ENCODE measurements around the gene ABCC3. TPM values are rescaled to one million over a fixed set of nuclear protein-coding genes. Genes with fewer than 3 reads are reported as not detected.

The ABCC3 gene
- total and polyA plus RNA-seq, 9 of the 15 experiments (the other 6 are each of a cell fraction or from before 2014, with no cell fraction given), result 0.03 to 1.6 (median 0.42) TPM; not detected in 5

DNA sequence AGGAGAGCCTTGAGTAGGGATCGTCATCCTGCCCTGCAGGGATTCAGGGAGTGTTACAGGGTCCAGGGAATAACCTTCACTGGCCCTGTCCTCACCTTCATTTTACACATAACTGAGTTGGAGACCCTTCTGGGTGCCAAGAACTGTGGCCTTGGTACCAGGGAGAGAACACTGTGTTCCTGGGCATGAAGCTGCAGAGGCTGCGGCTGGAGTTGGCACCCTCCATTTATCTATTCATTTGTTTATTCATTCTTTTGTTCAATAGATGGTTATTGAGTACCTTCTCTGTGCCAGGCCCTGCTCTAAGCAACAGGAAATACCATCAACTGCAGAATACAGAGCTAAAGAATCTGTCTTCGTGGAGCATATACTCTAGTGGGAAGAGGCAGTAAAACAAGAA is 6.7 kb downstream of the ABCC3 start:
- ATAC-seq (no peak), FAIRE-seq (no peak), DNase-seq (ENCODE audit: extremely low read depth in 1 of 4, low spot score in 3 of 4) (no peak)
- no peaks in the 10 kb centered on the region for H3K36me3 ChIP-seq (ENCODE audit: control insufficient read depth, insufficient read depth, low read length)
- no TSS peak for BruUV-seq (replicated peaks)
- POLR2A ChIA-PET, result interaction anchor here (1.1 to 1.4 kb wide), 2 partner anchors 9 to 10 kb away, joined by 3 read pairs; no protein-coding TSS in a partner anchor
- no peaks in the 10 kb centered on the region for H3K9me3 ChIP-seq (replicated peaks; ENCODE audit: control insufficient read depth, insufficient read depth, low read depth, low read length)
- CTCF ChIA-PET (ENCODE audit: low intra/inter-chr PET ratio), result no interaction called here
- peaks cover 14 to 20% of the 10 kb centered on the region in 2 experiments for H3K4me1 ChIP-seq (replicated peaks in 1 of 2; ENCODE audit: control insufficient read depth in 2 of 2, insufficient read depth in 2 of 2, low read length in 2 of 2)
- in situ Hi-C loops (cut with MboI), result no loop called here
- H2AFZ ChIP-seq (ENCODE audit: low read depth, low read length), result 0 out of 2 replicates have a peak overlapping the region, but pooled peaks have one; percentile 35
- no peaks in the 10 kb centered on the region for H3K79me2 ChIP-seq (ENCODE audit: control insufficient read depth, insufficient read depth, low read length)
- WGBS (ENCODE audit: insufficient coverage, low coverage, missing lambda C conversion rate), result 50% methylated on average over 3 of the region's 3 CpGs
- peak overlapping the region in 1 of 2 experiments; percentile 43; a peak in 1 of 4 replicates for H3K9ac ChIP-seq (ENCODE audit: insufficient read depth in 1 of 2, low read depth in 2 of 2, low read length in 2 of 2)
- H3K27ac ChIP-seq (ENCODE audit: extremely low read depth, low read depth, low read length), result no peak overlapping the region
- peak overlapping the region; percentile 12; the same call in 1 of the 2 replicates for H3K4me2 ChIP-seq (ENCODE audit: insufficient read depth, low read length)
- intact Hi-C loops (cut with micrococcal nuclease), result no loop called here
- no peak overlapping the region for H3K4me3 ChIP-seq
- H3K27me3 ChIP-seq (ENCODE audit: control insufficient read depth in 2 of 2, insufficient read depth in 2 of 2, low read length in 2 of 2), result peaks cover 0 to 9% of the 10 kb centered on the region in 2 experiments; a peak in 2 of 5 replicates
- H3K9me1 ChIP-seq (ENCODE audit: control insufficient read depth, insufficient read depth, low read length), result no peaks in the 10 kb centered on the region
- H4K20me1 ChIP-seq (replicated peaks; ENCODE audit: control insufficient read depth, insufficient read depth, low read length), result no peaks in the 10 kb centered on the region
- TF ChIP-seq FOXK1 (CRISPR knock-in tag; IDR thresholded peaks at IDR 0.05; ENCODE audit: borderline replicate concordance) (0 out of 2 replicates have a peak, but pooled peaks have one; percentile 3), KAT8 (IDR thresholded peaks at IDR 0.05; ENCODE audit: low read depth) (no peak), GABPA (tag; conservative IDR thresholded peaks at IDR 0.05; ENCODE audit: low read depth) (no peak), HNRNPK (IDR thresholded peaks at IDR 0.05; ENCODE audit: low read depth, low read length, poor library complexity, severe bottlenecking) (no peak), SRSF3 (IDR thresholded peaks at IDR 0.05; ENCODE audit: insufficient read depth, low read length) (no peak), NR2C2 (CRISPR knock-in tag; IDR thresholded peaks at IDR 0.05) (no peak), NR2C2 (tag; IDR thresholded peaks at IDR 0.05) (no peak), MCM7 (IDR thresholded peaks at IDR 0.05) (no peak), EWSR1 (IDR thresholded peaks at IDR 0.05; ENCODE audit: borderline replicate concordance, low read depth, partially characterized antibody) (no peak), SMAD2 (IDR thresholded peaks at IDR 0.05; ENCODE audit: low read depth, low read length) (no peak), ZNF175 (CRISPR knock-in tag; IDR thresholded peaks at IDR 0.05; ENCODE audit: low read depth) (peak; percentile 8; the same call in 1 of the 2 replicates), KDM5B (IDR thresholded peaks at IDR 0.05; ENCODE audit: insufficient replicate concordance, low read depth, low read length) (no peak)
- TF ChIP-seq, protein P1, sequence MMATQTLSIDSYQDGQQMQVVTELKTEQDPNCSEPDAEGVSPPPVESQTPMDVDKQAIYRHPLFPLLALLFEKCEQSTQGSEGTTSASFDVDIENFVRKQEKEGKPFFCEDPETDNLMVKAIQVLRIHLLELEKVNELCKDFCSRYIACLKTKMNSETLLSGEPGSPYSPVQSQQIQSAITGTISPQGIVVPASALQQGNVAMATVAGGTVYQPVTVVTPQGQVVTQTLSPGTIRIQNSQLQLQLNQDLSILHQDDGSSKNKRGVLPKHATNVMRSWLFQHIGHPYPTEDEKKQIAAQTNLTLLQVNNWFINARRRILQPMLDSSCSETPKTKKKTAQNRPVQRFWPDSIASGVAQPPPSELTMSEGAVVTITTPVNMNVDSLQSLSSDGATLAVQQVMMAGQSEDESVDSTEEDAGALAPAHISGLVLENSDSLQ (IDR thresholded peaks at IDR 0.05), result no peak
- TF ChIP-seq, protein P2, sequence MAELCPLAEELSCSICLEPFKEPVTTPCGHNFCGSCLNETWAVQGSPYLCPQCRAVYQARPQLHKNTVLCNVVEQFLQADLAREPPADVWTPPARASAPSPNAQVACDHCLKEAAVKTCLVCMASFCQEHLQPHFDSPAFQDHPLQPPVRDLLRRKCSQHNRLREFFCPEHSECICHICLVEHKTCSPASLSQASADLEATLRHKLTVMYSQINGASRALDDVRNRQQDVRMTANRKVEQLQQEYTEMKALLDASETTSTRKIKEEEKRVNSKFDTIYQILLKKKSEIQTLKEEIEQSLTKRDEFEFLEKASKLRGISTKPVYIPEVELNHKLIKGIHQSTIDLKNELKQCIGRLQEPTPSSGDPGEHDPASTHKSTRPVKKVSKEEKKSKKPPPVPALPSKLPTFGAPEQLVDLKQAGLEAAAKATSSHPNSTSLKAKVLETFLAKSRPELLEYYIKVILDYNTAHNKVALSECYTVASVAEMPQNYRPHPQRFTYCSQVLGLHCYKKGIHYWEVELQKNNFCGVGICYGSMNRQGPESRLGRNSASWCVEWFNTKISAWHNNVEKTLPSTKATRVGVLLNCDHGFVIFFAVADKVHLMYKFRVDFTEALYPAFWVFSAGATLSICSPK (IDR thresholded peaks at IDR 0.05; ENCODE audit: borderline replicate concordance), result no peak
- TF ChIP-seq, protein P3, sequence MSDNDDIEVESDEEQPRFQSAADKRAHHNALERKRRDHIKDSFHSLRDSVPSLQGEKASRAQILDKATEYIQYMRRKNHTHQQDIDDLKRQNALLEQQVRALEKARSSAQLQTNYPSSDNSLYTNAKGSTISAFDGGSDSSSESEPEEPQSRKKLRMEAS (CRISPR knock-in tag; IDR thresholded peaks at IDR 0.05), result no peak
- TF ChIP-seq, protein P4, sequence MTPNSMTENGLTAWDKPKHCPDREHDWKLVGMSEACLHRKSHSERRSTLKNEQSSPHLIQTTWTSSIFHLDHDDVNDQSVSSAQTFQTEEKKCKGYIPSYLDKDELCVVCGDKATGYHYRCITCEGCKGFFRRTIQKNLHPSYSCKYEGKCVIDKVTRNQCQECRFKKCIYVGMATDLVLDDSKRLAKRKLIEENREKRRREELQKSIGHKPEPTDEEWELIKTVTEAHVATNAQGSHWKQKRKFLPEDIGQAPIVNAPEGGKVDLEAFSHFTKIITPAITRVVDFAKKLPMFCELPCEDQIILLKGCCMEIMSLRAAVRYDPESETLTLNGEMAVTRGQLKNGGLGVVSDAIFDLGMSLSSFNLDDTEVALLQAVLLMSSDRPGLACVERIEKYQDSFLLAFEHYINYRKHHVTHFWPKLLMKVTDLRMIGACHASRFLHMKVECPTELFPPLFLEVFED (CRISPR knock-in tag; conservative IDR thresholded peaks at IDR 0.05), result no peak
